ENCODE results near the gene IQGAP2.

DNA sequence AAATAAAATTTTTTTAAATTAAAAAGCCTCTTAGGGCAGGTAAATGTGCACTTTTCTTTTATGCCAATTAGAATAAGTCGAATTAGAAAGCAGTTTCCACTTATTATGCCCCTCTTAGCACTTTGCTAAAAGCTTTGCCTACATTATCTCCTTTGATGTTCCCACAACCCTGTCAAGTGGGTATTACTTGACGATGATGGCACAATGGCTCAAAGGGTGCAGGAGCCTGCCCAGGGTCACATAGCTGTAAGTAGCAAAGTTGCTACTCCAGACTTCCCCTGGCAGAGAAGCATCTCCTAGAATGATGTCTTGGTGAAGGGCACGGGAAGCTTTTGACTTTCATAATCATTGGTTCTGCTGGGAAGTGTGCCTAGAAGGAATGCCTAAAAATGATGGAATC lies 18.4 kb upstream of the IQGAP2 start:
- TF ChIP-seq L3MBTL2 (conservative IDR thresholded peaks at IDR 0.05) (no peak), CTBP1 (IDR thresholded peaks at IDR 0.05; ENCODE audit: borderline replicate concordance) (no peak), FOXM1 (IDR thresholded peaks at IDR 0.05; ENCODE audit: borderline replicate concordance) (no peak), FOXK2 (IDR thresholded peaks at IDR 0.05) (no peak), HDGF (IDR thresholded peaks at IDR 0.05; ENCODE audit: borderline replicate concordance) (no peak), SUZ12 (IDR thresholded peaks at IDR 0.05) (no peak), BHLHE40 (IDR thresholded peaks at IDR 0.05; ENCODE audit: borderline replicate concordance) (no peak), ELF4 (IDR thresholded peaks at IDR 0.05) (no peak), FOXA1 (IDR thresholded peaks at IDR 0.05) (no peak), SP1 (IDR thresholded peaks at IDR 0.05) (no peak)
